Measurements from ENCODE around the gene TM7SF2.

DNA sequence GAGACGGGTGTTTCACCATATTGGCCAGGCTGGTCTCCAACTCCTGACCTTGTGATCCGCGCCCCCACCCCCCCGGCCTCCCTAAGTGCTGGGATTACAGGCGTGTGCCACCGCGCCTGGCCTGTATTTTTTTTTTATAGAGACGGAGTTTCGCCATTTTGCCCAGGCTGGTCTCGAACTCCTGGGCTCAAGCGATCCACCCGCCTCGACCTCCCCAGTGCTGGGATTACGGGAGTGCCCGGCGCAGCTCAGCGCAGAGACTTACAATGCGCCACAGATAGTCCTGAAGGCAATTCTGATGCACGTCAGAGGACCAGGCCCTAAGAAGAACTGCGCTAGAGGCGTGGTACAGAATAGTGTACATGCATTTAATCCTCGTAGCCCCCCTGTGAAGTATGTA lies 16.2 kb upstream of the TM7SF2 start:
- TF ChIP-seq, protein P1, sequence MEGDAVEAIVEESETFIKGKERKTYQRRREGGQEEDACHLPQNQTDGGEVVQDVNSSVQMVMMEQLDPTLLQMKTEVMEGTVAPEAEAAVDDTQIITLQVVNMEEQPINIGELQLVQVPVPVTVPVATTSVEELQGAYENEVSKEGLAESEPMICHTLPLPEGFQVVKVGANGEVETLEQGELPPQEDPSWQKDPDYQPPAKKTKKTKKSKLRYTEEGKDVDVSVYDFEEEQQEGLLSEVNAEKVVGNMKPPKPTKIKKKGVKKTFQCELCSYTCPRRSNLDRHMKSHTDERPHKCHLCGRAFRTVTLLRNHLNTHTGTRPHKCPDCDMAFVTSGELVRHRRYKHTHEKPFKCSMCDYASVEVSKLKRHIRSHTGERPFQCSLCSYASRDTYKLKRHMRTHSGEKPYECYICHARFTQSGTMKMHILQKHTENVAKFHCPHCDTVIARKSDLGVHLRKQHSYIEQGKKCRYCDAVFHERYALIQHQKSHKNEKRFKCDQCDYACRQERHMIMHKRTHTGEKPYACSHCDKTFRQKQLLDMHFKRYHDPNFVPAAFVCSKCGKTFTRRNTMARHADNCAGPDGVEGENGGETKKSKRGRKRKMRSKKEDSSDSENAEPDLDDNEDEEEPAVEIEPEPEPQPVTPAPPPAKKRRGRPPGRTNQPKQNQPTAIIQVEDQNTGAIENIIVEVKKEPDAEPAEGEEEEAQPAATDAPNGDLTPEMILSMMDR (IDR thresholded peaks at IDR 0.05), result no peak
- no peak for TF ChIP-seq EZH2 (IDR thresholded peaks at IDR 0.05)
- TF ChIP-seq EZH2phosphoT487 (IDR thresholded peaks at IDR 0.05), result no peak
